Left lung (tissue), 10 donors: ENCODE results near the gene KCMF1. TPM values are rescaled to one million over a fixed set of nuclear protein-coding genes. Genes with fewer than 3 reads are reported as not detected.
A peak's percentile ranks its signal among the peaks of the same experiment; 100 is the strongest.

Experiments
- ATAC-seq: fragments of 200-7000 bp; cut with Tn5 transposase; one replicate; pipeline ENCODE4 v1.9.1; 2020; ENCODE audit warnings: moderate library complexity
- DNase-seq, 4 donors: peaks; one replicate each; pipeline ENCODE4 v3.0.0-alpha.2; 2013 to 2020
- H3K27ac ChIP-seq, 2 donors: fragments of 200-600 bp; sonication (generic) in 1 of 2; one replicate each; pipeline versions ENCODE4 v1.5.0 to v1.8.0; 2020 to 2021
- H3K27me3 ChIP-seq, 2 donors: fragments of 200-600 bp; sonication (generic) in 1 of 2; one replicate each; pipeline versions ENCODE4 v1.5.0 to v1.8.0; 2020 to 2021
- H3K36me3 ChIP-seq, 2 donors: fragments of 200-600 bp; sonication (generic) in 1 of 2; one replicate each; pipeline versions ENCODE4 v1.5.0 to v1.8.0; 2020 to 2021
- H3K4me1 ChIP-seq, 2 donors: fragments of 200-600 bp; one replicate each; pipeline ENCODE4 v1.8.0; 2021
- H3K4me3 ChIP-seq, 2 donors: fragments of 200-600 bp; sonication (generic) in 1 of 2; one replicate each; pipeline versions ENCODE4 v1.5.0 to v1.8.0; 2020 to 2021; ENCODE audit warnings: mild to moderate bottlenecking in 1 of 2
- H3K9me3 ChIP-seq, 2 donors: fragments of 200-600 bp; sonication (generic) in 1 of 2; one replicate each; pipeline versions ENCODE4 v1.5.0 to v1.8.0; 2020 to 2021
- CTCF ChIP-seq, 2 donors: fragments of 200-600 bp; sonication (generic) in 1 of 2; IDR thresholded peaks; one replicate each; pipeline versions ENCODE4 v1.5.0 to v1.8.0; 2021; ENCODE audit warnings: antibody characterized with exemption in 2 of 2
- intact Hi-C, 2 donors: fragments of 100-400 bp; cut with DNase I; formaldehyde crosslinking; loops; one replicate each; pipeline versions ENCODE4 v1.11.2 to v1.14.2; 2022
- polyA plus RNA-seq, 6 donors: library from polyadenylated mRNA; unstranded; fragments of 120-200 nt; gene quantifications; one replicate each; pipeline ENCODE4 v1.2.1, GENCODE V29; 2013; ENCODE audit not compliant: insufficient read length in 6 of 6
- total RNA-seq, 2 donors: library from RNA; stranded (reverse); fragmentation: NEBNext Ultra II Directional; extraction: Animal tissue kit (Norgen Biotek cat#: 25700); gene quantifications; one replicate each; pipeline ENCODE4 v1.2.1, GENCODE V29; 2021
- donor health status: DM: no; HTN: yes; CAD: no.
- donor health status: DM: no; HTN: no; CAD: no.

The KCMF1 gene
- total and polyA plus RNA-seq, 8 donors = 40.1 to 87.1 (median 50.0) TPM

GRCh38 chr2:84964406-84965191, 6.4 kb upstream of the KCMF1 start:
- H3K4me1 ChIP-seq = peaks cover 0 to 53% of the 10 kb centered on the region in 2 donors
- peaks cover 0 to 20% of the 10 kb centered on the region in 2 donors for H3K36me3 ChIP-seq
- H3K9me3 ChIP-seq = no peaks in the 10 kb centered on the region
- no peaks in the 10 kb centered on the region for H3K27me3 ChIP-seq
- no peak overlapping the region for H3K4me3 ChIP-seq
- DNase-seq (no peak), ATAC-seq (no peak)
- H3K27ac ChIP-seq = peak overlapping the region in 1 of 2 donors; percentile 37
- intact Hi-C loops = no loop called here
- no peak for TF ChIP-seq CTCF (IDR thresholded peaks at IDR 0.05)

- TF ChIP-seq CTCF (IDR thresholded peaks at IDR 0.05) = no peak
- ATAC-seq (no peak), DNase-seq (no peak)
- peak overlapping the region in 1 of 2 donors; percentile 37 for H3K27ac ChIP-seq
- H3K4me1 ChIP-seq = peaks cover 0 to 54% of the 10 kb centered on the region in 2 donors
- no peaks in the 10 kb centered on the region for H3K27me3 ChIP-seq
- peaks cover 0 to 20% of the 10 kb centered on the region in 2 donors for H3K36me3 ChIP-seq
- intact Hi-C loops = no loop called here
- no peaks in the 10 kb centered on the region for H3K9me3 ChIP-seq
- no peak overlapping the region for H3K4me3 ChIP-seq
These were observed 5.8 kb upstream of the KCMF1 start for GRCh38 chr2:84965192-84965516.

- H3K4me1 ChIP-seq = peaks cover 0 to 54% of the 10 kb centered on the region in 2 donors
- TF ChIP-seq CTCF (IDR thresholded peaks at IDR 0.05) = no peak
- H3K36me3 ChIP-seq = peaks cover 0 to 20% of the 10 kb centered on the region in 2 donors
- intact Hi-C loops = no loop called here
- no peaks in the 10 kb centered on the region for H3K27me3 ChIP-seq
- no peaks in the 10 kb centered on the region for H3K9me3 ChIP-seq
- H3K27ac ChIP-seq = no peak overlapping the region
- no peak for DNase-seq
- H3K4me3 ChIP-seq = no peak overlapping the region
- ATAC-seq = no peak
These were observed 5.1 kb upstream of the KCMF1 start for GRCh38 chr2:84965827-84966226.

GRCh38 chr2:84966731-84967130, 4.2 kb upstream of the KCMF1 start:
- intact Hi-C loops = no loop called here
- no peak for ATAC-seq
- DNase-seq = no peak
- H3K36me3 ChIP-seq = peaks cover 0 to 20% of the 10 kb centered on the region in 2 donors
- TF ChIP-seq CTCF (IDR thresholded peaks at IDR 0.05) = no peak
- no peak overlapping the region for H3K4me3 ChIP-seq
- H3K9me3 ChIP-seq = no peaks in the 10 kb centered on the region
- no peaks in the 10 kb centered on the region for H3K27me3 ChIP-seq
- no peak overlapping the region for H3K27ac ChIP-seq
- peaks cover 0 to 54% of the 10 kb centered on the region in 2 donors for H3K4me1 ChIP-seq

GRCh38 chr2:84969511-84970209, 1.3 kb upstream of the KCMF1 start:
- no peak for TF ChIP-seq CTCF (IDR thresholded peaks at IDR 0.05)
- no peak for ATAC-seq
- peak overlapping the region; percentile 67 to 85 for H3K4me3 ChIP-seq
- H3K9me3 ChIP-seq = no peaks in the 10 kb centered on the region
- peaks cover 6 to 64% of the 10 kb centered on the region in 2 donors for H3K4me1 ChIP-seq
- DNase-seq = peak in 1 of 4 donors; percentile 33
- no peaks in the 10 kb centered on the region for H3K27me3 ChIP-seq
- peak overlapping the region; percentile 95 to 98 for H3K27ac ChIP-seq
- H3K36me3 ChIP-seq = peaks cover 0 to 15% of the 10 kb centered on the region in 2 donors
- intact Hi-C loops = no loop called here
